HUES6 (cell line): ENCODE measurements around the gene MAPRE3.

ENCODE experiments used
- H3K27ac ChIP-seq: 2 replicates; pipeline ENCODE4 v1.7.0; 2013; ENCODE audit warnings: low read depth, mild to moderate bottlenecking, low read length, inconsistent platforms
- H3K27me3 ChIP-seq: 2 replicates; pipeline ENCODE4 v1.6.1; 2013; ENCODE audit warnings: low read length; ENCODE audit not compliant: control insufficient read depth, insufficient read depth
- H3K36me3 ChIP-seq: 2 replicates; pipeline ENCODE4 v1.6.1; 2013; ENCODE audit warnings: low read length; ENCODE audit not compliant: control insufficient read depth, insufficient read depth
- H3K4me1 ChIP-seq: 2 replicates; pipeline ENCODE4 v1.6.1; 2013; ENCODE audit warnings: low read length; ENCODE audit not compliant: control insufficient read depth, insufficient read depth
- H3K4me3 ChIP-seq: 2 replicates; pipeline ENCODE4 v1.5.1; 2013; ENCODE audit warnings: low read depth, low read length
- H3K9ac ChIP-seq: one replicate; pipeline ENCODE4 v1.6.1; 2013; ENCODE audit warnings: mild to moderate bottlenecking, low read length
- H3K9me3 ChIP-seq: 2 replicates; pipeline ENCODE4 v1.6.1; 2013; ENCODE audit warnings: low read depth, low read length; ENCODE audit not compliant: control insufficient read depth, insufficient read depth

The MAPRE3 gene

GRCh38 chr2:27041752-27042151 is 71.3 kb downstream of the MAPRE3 start:
- H3K9ac ChIP-seq, result no peak overlapping the region
- H3K4me1 ChIP-seq, result no peaks in the 10 kb centered on the region
- H3K27me3 ChIP-seq, result no peaks in the 10 kb centered on the region
- peaks cover 67% of the 10 kb centered on the region for H3K36me3 ChIP-seq
- no peaks in the 10 kb centered on the region for H3K9me3 ChIP-seq
- no peak overlapping the region for H3K27ac ChIP-seq
- H3K4me3 ChIP-seq, result no peak overlapping the region

- H3K4me3 ChIP-seq, result no peak overlapping the region
- H3K27ac ChIP-seq, result no peak overlapping the region
- no peaks in the 10 kb centered on the region for H3K9me3 ChIP-seq
- no peaks in the 10 kb centered on the region for H3K4me1 ChIP-seq
- no peaks in the 10 kb centered on the region for H3K27me3 ChIP-seq
- H3K9ac ChIP-seq, result no peak overlapping the region
- peaks cover 63% of the 10 kb centered on the region for H3K36me3 ChIP-seq
These were observed 71.8 kb downstream of the MAPRE3 start for GRCh38 chr2:27042159-27042661.

GRCh38 chr2:27042985-27043634 is 72.7 kb downstream of the MAPRE3 start:
- Histone ChIP-seq H3K9ac (no peak overlapping the region), H3K4me3 (no peak overlapping the region), H3K4me1 (no peaks in the 10 kb centered on the region), H3K9me3 (no peaks in the 10 kb centered on the region), H3K27ac (no peak overlapping the region), H3K36me3 (peaks cover 54% of the 10 kb centered on the region), H3K27me3 (no peaks in the 10 kb centered on the region)

- H3K27ac ChIP-seq, result peak overlapping the region; percentile 3; the same call in 1 of the 2 replicates
- H3K4me3 ChIP-seq, result peak overlapping the region; percentile 68
- peak overlapping the region; percentile 79 for H3K9ac ChIP-seq
These were observed 79.2 kb downstream of the MAPRE3 start for GRCh38 chr2:27049422-27050280.

GRCh38 chr2:27050281-27050995 is 80.0 kb downstream of the MAPRE3 start:
- no peaks in the 10 kb centered on the region for H3K9me3 ChIP-seq
- H3K4me1 ChIP-seq, result no peaks in the 10 kb centered on the region
- H3K9ac ChIP-seq, result peak overlapping the region; percentile 79
- H3K36me3 ChIP-seq, result peaks cover 18% of the 10 kb centered on the region
- H3K27me3 ChIP-seq, result no peaks in the 10 kb centered on the region
- peak overlapping the region; percentile 68 for H3K4me3 ChIP-seq
- H3K27ac ChIP-seq, result peak overlapping the region; percentile 3; the same call in 1 of the 2 replicates

More at GRCh38 chr2:27049422-27050280, 79.2 kb downstream of the MAPRE3 start:
- peaks cover 11% of the 10 kb centered on the region for H3K36me3 ChIP-seq
- no peaks in the 10 kb centered on the region for H3K9me3 ChIP-seq
- H3K27me3 ChIP-seq, result no peaks in the 10 kb centered on the region
- no peaks in the 10 kb centered on the region for H3K4me1 ChIP-seq

- no peak within 1 kb of the TSS; the same call in 1 of the 2 replicates for H3K27ac ChIP-seq
- no peaks in the 10 kb centered on the region for H3K9me3 ChIP-seq
- H3K4me1 ChIP-seq, result no peaks in the 10 kb centered on the region
- no peaks in the 10 kb centered on the region for H3K27me3 ChIP-seq
- peak within 1 kb of the TSS; percentile 84 for H3K9ac ChIP-seq
- H3K4me3 ChIP-seq, result peak within 1 kb of the TSS; percentile 68
- H3K36me3 ChIP-seq, result peaks cover 27% of the 10 kb centered on the region
These were observed 80.8 kb downstream of the MAPRE3 start, which contains the start of gene AGBL5 for GRCh38 chr2:27050996-27051901. Gene AGBL5, plus strand, starts transcription at chr2:27051668. Its CDS starts 1,291 bp downstream, at chr2:27052959.

GRCh38 chr2:27051902-27052645 is 81.6 kb downstream of the MAPRE3 start:
- H3K4me3 ChIP-seq, result peak overlapping the region; percentile 68
- no peaks in the 10 kb centered on the region for H3K4me1 ChIP-seq
- H3K27me3 ChIP-seq, result no peaks in the 10 kb centered on the region
- no peaks in the 10 kb centered on the region for H3K9me3 ChIP-seq
- H3K27ac ChIP-seq, result no peak overlapping the region
- H3K9ac ChIP-seq, result peak overlapping the region; percentile 84
- H3K36me3 ChIP-seq, result peaks cover 35% of the 10 kb centered on the region

GRCh38 chr2:27053321-27053720 is 82.9 kb downstream of the MAPRE3 start:
- Histone ChIP-seq H3K9ac (no peak overlapping the region), H3K9me3 (no peaks in the 10 kb centered on the region), H3K36me3 (peaks cover 46% of the 10 kb centered on the region)

GRCh38 chr2:27053776-27054175 is 83.3 kb downstream of the MAPRE3 start:
- H3K9ac ChIP-seq, result no peak overlapping the region
- H3K36me3 ChIP-seq, result peaks cover 50% of the 10 kb centered on the region
- H3K27me3 ChIP-seq, result no peaks in the 10 kb centered on the region
- H3K9me3 ChIP-seq, result no peaks in the 10 kb centered on the region
- H3K27ac ChIP-seq, result no peak overlapping the region
- no peak overlapping the region for H3K4me3 ChIP-seq
- H3K4me1 ChIP-seq, result no peaks in the 10 kb centered on the region

More at GRCh38 chr2:27053321-27053720, 82.9 kb downstream of the MAPRE3 start:
- Histone ChIP-seq H3K4me1 (no peaks in the 10 kb centered on the region), H3K27ac (no peak overlapping the region), H3K4me3 (no peak overlapping the region), H3K27me3 (no peaks in the 10 kb centered on the region)
